Ureter (tissue), 1 donor: Measurements from ENCODE around the gene NDUFV2. TPM values are rescaled to one million over a fixed set of nuclear protein-coding genes. Genes with fewer than 3 reads are reported as not detected.

ENCODE experiments used
- DNase-seq: peaks from one replicate; pipeline ENCODE4 v3.0.0-alpha.2; 2020; ENCODE audit warnings: low spot score
- total RNA-seq: library from RNA; stranded (reverse); gene quantifications from one replicate; pipeline ENCODE4 v1.2.4, GENCODE V29; 2023
- donor health status: DM: yes; HTN: yes; CAD: no.

Gene NDUFV2
- total RNA-seq, 1 donor from 2014 or later, result 137 TPM

- no peak for DNase-seq
Measured at GRCh38 chr18:9117980-9118841, 15.7 kb downstream of the NDUFV2 start.

DNA sequence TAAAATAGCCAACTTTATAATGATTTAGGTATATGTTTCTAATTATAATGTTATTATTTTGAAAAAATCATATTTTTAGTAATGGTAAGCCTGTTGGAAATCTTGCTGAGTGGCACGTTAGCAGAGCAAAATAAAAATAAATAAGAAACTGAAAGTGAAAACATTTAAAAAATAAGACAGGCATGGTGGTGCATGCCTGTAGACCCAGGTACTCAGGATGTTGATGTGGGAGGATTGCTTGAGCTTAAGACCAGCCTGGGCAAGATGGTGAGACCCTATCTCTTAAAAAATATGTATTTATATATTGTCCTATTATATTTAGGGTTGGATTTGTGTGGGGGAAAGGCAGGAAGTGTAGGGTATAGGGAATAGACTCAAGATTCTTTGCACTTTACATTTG, 18.3 kb downstream of the NDUFV2 start:
- no peak for DNase-seq

DNA sequence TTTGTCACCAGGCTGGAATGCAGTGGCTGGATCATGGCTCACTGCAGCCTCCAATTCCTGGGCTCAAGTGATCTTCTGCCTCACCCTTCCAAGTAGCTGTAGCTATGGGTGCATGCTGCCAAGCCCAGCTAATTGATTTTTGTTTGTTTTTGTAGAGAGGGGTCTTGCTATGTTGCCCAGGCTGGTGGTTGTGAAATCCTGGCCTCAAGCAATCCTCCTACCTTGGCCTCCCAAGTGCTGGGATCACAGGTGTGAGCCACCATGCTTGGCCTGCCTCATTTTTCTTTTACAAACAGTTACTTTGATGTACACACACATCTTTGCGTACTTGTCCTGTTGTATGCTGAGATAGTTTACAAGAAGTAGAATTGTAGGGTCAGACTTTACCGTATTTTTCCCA, 21.0 kb downstream of the NDUFV2 start:
- no peak for DNase-seq

GRCh38 chr18:9124824-9125223, 22.3 kb downstream of the NDUFV2 start:
- DNase-seq, result no peak

DNA sequence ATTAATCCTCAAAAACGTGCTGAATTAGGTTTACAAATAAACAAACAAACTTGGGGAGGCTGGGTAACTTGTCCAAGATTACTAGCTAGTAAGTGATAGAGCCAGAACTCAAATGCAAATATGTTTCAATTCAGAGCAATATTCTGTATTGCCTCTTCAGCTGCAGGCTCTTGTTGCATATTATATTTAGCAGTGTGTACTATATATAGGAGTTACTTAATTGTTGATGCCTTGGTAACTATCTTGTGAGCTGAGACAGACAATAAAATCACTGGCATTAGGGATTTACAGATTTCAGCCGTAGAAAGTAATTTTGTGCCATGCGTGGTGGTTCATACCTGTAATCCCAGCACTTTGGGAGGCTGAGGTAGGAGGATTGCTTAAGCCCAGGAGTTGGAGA, 23.8 kb downstream of the NDUFV2 start:
- no peak for DNase-seq

- DNase-seq, result no peak
Measured at GRCh38 chr18:9130195-9130594, 27.7 kb downstream of the NDUFV2 start.

DNA sequence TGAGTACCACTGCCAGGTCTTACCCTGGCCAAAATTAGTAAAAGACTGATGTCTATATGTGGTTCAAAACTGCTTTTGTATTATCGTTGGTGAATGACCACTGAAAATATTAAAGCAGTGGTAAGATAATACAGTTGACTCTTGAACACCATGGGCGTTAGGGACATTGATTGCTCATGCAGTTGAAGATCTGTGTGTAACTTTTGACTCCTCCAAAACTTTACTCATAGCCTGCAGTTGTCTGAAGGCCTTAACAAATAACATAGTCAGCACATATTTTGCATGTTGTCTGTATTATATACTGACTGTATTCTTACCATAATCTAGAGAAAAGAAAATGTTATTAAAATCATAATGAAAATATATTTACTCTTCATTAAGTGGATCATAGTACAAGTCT, 28.3 kb downstream of the NDUFV2 start:
- DNase-seq, result no peak

DNA sequence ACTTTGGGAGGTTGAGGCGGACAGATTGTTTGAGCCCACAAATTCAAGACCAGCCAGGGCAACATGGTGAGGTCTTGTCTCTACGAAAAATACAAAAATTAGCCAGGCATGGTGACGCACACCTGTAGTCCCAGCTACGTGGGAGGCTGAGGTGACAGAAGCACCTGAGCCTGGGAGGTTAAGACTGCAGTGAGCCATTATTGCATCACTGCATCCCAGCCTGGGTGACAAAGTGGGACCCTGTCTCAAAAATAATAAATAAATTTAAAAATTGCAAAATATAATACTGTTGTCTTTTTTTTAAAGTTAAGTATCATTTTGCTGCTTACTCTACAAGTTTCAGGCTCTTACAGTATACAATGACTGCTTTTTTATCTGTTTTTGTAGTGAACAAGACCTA, 30.1 kb downstream of the NDUFV2 start:
- no peak for DNase-seq

DNA sequence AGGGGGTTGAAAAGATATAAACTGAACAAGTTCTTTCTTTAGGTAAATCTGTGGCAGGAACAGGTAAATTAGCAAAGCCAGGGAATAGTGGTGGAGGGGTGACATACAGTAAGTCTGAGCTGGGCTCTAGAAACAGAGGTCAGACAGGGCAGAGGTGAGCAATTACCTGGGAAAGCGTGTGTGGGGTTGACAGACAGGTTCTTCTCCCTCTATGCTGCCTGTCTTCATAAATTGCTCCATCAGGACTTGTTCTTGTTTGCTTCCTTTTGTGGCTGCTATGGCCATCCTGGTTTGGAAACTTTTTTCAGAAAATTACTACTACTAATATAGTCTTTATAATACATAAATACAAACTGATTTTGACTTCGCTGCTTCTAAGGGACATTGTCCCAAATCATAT, 30.7 kb downstream of the NDUFV2 start:
- no peak for DNase-seq

- no peak for DNase-seq
Measured at GRCh38 chr18:9135081-9135911, 32.8 kb downstream of the NDUFV2 start.

DNA sequence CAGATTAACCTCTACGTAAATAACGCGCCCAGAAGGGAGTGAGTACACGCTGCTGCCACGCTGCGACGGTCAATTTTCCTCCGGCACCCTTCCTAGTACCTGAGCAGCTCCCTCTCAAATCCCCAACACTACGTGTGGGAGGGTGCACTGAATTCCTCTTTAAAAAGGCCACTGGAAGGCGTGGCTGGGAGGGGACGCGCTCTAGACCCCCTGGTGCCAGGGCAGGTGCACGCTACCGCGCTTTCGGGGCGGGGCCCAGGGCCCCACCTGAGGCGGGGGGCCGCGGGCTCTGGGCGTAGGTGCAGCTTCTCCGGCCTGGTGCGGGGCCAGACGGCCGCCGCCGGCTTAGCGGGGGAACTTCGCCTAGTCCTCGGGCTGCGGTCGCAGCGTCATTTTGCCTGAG, 33.4 kb downstream of the NDUFV2 start:
- DNase-seq, result no peak

DNA sequence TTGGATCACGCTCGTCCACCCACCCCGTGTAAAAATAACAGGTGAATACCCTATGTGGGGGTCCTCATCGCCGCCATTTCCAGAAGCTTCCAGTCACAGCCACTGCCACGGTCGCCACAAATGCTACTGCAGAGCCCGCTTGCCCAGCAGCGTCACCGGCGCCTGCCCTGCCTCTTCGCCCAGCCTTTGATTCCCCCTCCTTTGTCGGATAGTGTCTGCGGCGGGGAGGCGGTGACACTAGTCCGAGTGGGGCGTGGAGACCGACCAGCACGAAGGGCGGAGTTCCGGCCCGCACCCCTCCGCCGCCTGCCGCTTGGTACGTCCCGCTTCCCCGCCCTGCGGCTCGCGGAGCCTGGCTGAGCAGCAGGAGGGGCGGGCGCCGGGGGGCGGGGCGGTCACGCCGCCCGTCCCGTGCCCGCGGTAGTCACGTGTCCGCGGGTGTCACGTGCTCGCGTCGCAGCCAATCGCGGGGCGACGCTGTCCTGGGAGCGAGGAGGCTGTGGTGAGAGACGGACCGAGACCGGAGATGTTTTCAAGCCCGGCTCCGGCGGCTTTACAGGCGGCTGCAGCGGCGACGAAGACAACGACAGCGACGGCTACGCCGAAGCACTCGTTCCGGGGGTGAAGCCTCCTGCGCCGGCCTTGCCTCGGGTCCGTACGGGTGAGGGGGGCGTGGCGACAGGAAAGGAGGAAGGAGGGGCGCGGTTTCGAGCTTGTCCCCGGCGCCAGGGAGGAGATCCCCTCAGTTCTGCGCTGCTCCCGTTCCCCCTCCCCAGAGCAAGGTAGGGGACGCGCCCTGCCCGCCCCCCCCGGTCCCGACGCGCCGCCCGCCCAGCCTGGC, 34.0 kb downstream of the NDUFV2 start, which contains the start of gene ANKRD12:
ANKRD12 (plus strand) TSS at position 467 of the 841 bp plus-strand sequence. CDS start 45,652 bp downstream, outside the sequence.
- DNase-seq, result peak; percentile 97

DNA sequence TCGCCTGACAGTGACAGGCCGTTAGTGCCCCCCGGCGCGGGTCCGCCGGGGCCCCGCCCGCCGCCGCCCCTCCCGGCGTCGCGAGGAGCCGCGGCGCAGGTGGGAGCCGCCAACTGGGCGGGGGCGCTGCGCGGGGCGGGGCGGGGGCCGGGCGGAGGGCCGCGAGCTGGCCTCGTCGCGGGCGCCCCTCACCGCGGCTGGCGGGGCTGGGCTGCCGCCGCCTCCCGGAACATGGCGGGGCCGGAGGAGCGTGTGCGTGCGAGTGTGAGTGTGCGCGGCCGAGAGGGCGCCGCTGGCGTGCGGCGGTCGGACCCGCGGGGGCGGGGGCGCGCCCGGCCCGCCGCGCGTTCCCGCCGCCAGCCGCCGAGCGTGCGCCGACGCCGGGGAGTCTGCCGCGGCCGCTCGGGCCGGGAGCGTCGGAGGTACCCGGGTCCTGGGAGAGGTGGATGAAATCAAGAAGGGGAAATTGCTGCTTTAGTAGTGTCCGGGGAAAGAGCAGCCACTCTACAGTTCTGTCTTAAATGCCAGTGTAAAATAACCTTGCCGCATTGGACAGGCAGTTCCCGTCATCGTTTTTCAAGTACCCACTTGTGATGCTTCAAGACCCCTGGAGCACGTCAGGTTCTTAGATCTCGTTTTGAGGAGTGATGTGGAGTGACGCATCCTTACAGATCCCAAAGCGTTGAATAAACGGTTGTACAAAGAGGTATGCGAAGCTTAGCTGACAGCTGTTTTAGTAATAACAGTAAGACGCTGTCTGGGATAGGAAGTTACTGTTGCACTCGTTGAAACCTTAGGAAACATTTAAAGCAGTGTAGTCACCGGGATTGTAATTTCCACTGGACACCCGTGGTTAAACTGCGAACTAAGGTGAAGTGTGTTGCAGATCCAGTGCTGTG, 34.9 kb downstream of the NDUFV2 start:
- peak; percentile 74 for DNase-seq

DNA sequence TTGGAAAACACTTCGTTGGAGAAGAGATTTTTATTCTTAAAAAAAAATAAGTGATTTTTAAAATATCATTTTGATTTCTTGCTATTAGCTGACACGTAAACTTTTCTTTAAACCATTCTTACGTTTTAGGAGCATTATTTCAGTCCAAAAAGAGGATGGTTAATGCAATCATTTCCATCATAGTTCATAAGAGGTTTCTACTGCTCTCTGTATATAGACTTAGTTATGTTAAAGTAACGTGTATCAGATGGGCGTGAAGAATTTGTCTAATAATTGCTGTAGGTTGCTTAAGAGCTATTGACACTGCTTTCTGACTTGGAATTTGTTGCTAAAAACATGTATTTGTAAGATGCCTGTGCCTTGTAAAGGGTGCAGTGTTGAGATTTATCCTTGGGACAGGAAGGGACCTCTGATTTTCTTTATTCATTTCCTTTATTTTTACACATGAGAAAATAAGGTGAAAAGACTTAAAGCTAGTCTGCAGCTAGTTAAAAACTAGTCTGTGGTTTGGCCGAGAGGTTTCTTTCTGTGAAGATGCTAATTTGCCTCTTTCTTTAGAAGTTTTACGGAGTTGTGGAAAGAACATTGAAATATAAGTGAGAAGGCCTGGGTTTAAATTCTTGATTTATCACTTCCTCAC, 37.0 kb downstream of the NDUFV2 start:
- DNase-seq, result no peak

DNA sequence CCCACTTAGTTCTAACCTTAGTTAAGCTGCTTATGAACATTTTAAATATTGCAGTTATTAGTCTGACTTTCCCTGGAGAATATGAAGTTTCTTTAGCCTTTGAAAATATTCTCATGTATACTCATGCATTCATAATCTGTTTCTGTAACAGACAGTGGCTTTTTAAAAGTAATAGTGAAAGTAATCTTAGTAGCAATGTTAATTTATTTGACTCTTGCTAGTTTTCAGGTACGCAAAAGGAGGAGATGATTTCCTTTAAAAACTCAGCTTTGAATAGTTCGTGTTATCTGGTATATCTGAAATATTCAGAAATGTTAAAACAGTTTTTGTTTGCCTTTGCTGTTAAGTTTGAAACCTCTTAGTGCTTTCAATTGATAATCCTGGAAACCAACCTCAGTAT, 37.9 kb downstream of the NDUFV2 start:
- DNase-seq, result no peak

DNA sequence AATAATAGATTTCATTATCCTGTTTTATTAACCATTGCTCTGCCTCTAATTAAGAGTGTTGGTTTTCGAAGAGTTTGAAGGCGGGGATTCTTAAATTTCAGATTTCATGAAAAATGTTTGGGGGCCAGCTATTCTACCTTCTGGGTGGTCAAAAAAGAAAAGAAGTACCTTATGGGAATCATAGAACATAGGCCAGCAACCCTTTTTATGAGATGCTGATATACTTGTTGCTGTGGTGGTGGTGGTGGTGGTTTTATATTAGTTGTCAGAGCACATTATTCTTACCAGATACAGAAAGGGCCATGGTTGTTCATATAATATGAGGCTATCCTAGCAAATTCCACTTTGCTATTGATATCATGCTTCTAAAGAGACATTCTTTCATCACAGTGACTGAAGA, 38.5 kb downstream of the NDUFV2 start:
- no peak for DNase-seq

GRCh38 chr18:9146224-9146623, 43.7 kb downstream of the NDUFV2 start:
- DNase-seq, result no peak

DNA sequence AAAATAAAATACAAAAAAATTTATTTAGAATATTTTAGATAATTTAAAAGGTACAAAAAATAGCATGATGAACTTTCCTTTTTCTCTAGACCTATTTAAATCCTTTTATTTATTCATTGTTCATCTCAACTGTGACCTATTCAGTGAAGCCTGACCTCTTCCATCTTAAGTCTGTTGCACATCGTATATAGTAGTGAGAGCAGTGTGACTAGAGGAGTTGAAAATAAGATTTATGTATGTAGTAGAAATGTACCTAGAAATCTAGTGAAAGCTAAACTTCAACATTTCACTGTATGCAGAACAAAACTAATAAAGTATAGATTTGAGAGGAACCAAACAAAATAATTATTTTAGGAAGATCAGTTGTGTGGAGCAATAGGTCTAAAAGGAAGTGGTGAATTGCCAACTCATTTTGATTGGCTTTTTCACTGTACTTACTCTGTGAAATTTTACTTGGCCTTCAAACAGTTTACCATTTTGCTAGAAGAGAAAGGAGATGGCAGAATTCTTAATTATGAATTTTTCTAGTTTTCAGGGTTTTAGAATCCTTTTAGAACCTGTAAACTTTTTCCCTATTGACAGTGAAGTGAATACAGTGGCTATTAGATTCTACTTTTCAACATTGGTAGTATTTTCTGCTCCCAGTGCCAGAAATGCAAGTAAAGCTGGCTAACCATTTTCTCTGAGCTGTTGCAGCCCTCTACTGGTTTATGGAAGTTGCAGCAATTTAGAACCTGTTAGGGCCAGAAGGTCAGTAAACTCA, 45.1 kb downstream of the NDUFV2 start:
- DNase-seq, result no peak

DNA sequence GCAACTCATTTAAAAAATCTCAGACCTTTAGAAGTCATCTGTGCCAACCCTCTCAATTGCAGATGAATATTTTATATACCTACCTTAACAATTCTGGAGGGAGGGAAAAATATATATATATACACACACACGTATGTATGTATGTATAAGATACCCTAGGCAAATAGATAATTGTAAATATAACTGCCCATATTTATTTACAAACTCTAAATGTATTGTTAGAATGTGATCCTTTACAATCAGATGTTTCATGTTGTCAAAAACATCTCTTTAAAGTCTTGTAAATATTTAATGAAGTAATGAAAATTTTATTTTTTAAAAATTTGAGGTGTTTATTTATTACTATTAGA, 45.7 kb downstream of the NDUFV2 start:
- DNase-seq, result no peak

DNA sequence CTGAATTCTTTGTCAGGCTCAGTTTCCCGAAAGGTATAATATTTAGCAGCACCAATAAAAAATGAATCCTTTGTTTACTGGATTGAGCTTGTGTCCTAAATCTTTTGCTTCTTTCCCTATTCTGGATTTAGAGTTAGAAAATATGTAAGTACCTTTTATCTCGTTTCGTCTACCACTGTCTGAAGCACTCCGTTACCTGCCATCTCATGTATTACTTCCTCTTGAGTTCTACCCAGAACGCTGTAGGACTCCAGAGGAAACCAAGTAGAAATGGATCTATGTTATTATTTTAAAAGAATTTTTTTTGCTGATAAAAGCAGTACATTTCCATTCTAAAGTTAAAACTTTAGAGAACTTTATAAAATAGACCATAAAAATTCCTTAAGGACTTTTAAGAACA, 47.6 kb downstream of the NDUFV2 start:
- DNase-seq, result no peak
